Activated CD4-positive, alpha-beta T cell treated with anti-CD3 and anti-CD28 coated beads for 24 hours (primary cell): ENCODE measurements around the gene GPR27.

Source experiments
- DNase-seq, 2 donors: peaks; one replicate each; pipeline ENCODE4 v3.0.0-alpha.2; 2020; ENCODE audit warnings: low read depth in 2 of 2

GPR27 gene, protein sequence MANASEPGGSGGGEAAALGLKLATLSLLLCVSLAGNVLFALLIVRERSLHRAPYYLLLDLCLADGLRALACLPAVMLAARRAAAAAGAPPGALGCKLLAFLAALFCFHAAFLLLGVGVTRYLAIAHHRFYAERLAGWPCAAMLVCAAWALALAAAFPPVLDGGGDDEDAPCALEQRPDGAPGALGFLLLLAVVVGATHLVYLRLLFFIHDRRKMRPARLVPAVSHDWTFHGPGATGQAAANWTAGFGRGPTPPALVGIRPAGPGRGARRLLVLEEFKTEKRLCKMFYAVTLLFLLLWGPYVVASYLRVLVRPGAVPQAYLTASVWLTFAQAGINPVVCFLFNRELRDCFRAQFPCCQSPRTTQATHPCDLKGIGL

DNA sequence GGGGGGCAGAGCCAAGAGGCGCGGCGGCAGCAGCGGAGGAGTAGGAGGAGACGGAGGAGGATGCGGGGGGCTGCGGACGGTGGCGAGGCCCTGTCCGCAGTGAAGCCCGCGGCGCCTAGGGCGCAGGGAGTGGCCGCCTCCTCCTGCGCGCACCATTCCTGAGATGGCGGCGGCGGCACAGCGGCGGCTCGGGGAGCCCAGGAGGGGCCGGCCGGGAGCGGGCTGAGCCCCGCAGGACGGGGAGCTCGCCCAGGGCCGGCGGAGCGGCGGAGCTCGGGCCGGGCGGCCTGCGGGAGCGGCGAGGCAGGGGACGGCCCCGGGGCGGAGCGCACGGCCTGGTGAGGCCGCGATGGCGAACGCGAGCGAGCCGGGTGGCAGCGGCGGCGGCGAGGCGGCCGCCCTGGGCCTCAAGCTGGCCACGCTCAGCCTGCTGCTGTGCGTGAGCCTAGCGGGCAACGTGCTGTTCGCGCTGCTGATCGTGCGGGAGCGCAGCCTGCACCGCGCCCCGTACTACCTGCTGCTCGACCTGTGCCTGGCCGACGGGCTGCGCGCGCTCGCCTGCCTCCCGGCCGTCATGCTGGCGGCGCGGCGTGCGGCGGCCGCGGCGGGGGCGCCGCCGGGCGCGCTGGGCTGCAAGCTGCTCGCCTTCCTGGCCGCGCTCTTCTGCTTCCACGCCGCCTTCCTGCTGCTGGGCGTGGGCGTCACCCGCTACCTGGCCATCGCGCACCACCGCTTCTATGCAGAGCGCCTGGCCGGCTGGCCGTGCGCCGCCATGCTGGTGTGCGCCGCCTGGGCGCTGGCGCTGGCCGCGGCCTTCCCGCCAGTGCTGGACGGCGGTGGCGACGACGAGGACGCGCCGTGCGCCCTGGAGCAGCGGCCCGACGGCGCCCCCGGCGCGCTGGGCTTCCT is at the start of gene GPR27:
TSS of gene GPR27 (plus strand) at position 155 of the 909 bp plus-strand sequence. CDS start at position 350, 195 bp downstream.
- no peak for DNase-seq

DNA sequence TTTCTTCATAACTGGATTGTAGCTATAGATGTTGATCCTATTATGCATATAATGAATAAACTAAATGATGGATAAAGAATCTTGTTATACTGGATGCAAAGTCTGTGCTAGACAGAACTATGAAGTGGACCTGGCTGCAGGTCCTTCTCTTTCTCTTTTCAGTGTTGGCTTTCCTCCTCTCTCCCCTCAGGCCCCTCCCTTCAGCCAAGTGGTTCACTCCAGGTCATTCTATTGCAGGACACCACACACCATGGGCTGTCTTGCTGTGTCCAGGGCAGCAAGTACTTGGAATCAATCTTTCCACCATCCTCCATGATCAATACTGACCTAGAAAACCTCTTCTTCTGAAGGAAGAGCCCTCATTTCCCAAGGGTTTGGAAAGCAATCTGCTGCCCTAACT is 48.7 kb upstream of the GPR27 start:
- no peak for DNase-seq

DNA sequence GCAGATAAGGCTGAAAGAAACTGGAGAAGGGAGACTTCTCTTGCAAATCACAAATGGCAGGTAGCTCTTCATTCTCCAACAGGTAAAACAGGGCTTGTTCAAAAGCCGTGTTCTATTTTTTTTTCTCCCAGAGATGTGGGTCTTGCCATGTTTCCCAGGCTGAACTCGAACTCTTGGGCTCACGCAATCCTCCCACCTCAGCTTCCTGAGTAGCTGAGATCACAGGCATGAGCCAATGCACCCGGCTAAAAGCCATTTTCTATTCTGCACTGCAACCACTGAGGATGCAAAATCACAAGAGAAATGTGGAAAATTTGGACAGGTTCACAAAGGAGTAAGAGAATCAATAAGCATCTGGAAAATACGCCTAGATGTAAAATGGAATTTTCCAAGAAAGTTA is 48.0 kb upstream of the GPR27 start:
- no peak for DNase-seq

DNA sequence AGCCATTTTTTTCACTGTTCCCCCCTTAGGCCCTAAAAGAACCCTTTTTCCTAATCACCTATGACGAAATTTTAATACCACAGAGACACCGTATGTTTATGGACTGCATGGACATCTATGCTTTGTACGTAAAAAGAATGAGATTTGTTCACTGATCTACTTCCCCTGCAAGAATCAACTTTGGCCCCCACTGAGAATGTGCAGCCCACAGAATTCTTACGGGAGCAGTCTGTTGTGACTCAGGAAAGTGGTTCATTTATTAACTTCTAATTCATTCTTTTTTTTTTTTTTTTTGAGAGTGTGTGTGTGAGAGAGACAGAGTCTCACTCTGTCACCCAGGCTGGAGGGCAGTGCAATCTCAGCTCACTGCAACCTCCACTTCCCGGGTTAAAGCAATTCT is 46.1 kb upstream of the GPR27 start:
- no peak for DNase-seq

DNA sequence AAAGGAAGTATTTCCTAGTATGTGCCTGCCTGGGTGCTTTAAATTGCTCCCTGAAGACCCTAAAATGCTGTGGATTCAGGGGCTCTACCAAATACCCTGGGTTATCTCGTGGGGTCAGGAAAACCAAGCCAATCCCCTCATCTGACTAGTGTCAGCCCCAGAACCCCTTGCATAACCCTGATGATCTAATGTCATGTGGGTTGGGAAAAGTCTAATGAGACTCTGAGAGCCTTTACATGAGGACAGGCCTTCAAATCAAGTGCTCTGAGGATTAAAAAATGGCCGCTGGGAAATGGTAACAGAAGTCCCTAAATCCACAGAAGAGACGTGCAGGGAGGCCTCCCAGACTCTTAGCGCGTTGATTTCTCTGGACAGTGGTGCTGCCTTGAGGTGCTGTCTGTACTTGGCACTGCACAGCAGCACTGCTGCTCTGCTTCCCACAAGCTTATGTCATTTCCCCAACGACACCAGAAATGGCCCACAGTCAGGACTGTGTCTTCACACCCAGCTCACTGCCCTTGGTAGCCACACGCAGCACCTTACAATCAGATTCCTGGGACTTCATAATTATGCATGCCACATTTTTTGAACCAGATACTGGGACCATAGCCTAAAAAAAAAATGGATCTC is 45.1 kb upstream of the GPR27 start:
- DNase-seq: no peak

DNA sequence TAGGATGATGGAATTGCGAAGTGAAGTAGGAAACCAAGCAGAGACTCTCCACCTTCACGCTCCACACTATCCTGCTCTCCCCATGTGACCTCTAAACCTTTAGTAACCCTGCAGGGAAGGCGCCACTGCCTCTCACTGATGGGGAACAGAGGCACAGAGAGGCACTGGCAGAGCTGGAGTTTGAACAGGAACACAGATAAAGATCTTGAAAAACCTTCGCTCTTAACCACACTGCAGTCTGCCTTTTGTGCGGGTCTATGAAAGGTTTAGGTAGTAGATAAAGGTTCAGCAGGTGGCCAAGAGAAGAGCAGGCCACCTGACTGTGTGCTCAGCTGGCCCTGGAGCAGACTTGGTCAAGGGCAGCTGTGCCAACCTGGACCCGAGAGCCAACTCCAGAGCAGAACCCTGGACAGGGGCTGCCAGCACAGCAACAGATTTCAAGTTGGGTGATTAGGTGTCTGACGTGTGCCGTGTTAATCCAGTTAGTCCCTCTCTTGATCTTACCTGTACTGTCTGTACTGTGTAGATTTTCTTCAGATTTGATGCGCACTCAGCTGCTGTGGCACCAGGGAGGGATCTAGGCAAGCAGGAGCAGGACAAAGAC is 43.6 kb upstream of the GPR27 start:
- no peak for DNase-seq

DNA sequence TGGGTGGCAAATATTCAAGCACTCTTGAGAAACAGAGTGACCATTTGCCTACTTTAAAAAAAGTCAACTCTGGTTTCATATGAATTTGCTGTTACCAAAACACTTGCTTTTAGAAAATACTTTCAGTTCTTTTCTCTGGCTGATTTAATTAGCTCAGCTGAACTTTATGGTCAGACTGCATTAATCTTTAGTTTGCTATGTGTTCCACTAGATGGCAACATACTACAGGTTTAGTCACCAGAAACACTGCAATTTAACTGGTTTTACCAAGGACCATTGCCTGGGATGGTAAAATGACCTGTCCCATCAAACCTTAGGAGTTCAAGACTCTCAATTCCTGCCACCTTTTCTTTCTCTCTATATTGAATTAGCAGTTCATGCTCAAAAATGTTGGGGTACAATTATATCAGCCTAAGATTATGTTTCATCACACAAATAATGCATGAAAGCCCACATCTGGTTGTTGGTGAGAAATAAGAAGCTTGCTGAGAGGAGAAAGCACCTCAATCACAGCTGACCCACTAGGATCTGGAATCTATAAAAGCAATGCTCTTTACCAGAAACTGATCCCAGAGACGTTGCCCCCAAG is 42.7 kb upstream of the GPR27 start:
- DNase-seq: no peak

DNA sequence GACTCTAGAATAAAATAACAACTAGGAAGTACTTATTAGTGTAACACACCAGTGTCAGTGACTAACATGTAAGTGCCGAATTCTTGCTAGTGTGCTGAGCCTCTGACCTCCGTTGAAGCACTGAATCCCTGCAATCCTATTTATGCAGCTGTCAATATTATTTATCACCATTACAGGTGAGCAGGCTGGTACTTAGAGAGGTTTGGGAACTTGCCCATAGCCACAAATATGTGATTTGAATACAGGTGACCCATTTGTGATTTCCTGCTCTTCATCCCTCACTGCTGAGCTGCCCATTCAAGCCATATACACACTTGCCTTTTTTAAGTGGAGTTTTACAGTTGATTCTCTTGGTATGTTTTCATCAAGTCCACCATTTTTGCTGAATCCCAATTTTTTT is 40.6 kb upstream of the GPR27 start:
- DNase-seq: no peak

DNA sequence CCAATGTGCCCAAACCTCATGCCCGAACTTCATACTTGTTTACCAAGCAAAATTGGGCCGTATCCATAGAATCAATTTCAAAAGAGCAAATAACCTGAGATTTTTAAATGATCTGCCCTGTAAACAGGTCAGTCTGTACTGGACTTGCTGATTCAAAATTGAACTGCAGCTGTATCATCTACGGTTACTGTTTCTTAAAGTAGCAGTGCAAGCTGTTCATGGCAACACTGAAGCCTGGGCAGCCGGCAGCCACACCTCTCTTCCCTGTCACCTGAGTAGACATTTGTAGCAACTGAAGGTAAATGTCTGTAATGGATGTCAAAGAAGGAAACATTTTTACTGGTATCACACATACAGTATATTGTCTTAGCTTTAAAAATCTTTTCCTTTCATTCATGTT is 39.1 kb upstream of the GPR27 start:
- DNase-seq: no peak

DNA sequence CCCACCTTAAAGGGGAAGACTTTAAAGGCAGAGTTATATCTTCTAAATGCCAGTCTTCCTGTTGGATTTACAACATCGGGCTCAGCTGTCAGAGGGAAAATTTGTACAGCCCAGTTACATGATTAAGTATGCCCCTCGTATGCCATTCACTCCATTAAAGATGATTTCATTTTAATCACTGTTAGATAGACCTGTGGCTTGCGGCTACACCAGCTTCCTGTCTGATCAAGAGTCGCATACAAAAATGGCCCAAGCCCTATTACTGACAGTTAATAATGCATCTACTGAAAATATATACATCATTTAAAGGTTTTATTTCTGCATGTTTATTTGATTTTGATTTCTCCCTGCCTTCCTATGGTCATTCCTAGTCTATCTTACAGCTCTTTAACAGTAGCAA is 35.6 kb upstream of the GPR27 start:
- DNase-seq: no peak

DNA sequence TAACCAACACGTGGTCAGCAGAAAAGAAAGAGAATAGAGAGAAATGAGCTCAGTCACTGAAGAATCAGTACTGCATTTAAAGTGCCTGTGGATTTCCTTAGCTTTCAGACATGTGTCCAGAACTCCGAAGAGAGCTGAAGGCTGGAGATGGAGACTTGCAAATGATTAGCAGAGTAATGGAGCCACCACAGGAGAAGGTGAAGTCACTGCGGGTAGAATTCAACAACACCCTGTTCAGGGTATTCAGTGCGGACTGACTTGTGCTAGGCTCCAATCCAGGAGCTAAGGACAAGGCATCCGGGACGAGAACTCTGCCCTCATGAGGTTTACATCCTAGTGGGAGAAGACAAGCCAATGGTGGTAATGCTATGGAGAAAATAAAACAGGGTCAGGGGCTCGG is 32.7 kb upstream of the GPR27 start:
- DNase-seq: no peak

DNA sequence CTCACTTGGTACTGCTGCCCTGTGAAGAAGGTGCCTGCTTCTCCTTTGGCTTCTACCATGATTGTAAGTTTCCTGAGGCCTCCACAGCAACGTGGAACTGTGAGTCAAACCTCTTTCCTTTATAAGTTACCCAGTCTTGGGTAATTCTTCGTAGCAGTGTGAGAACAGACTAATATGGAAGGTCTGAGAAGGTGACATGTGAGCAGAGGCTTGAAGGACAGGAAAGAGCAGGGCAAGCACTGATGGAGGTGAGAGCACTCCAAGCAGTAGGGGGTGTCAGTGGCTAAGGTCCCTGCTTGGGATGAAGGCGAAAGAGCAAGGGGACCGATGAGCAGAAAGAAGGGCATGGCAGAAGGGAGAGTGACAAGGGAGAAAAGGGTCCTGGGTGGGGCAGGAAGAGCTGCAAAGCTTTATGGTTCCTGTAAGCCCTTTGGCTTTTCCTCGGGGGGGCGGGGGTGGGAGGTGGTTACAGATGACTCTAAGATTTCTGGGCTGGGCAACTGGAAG is 32.0 kb upstream of the GPR27 start:
- DNase-seq: no peak

DNA sequence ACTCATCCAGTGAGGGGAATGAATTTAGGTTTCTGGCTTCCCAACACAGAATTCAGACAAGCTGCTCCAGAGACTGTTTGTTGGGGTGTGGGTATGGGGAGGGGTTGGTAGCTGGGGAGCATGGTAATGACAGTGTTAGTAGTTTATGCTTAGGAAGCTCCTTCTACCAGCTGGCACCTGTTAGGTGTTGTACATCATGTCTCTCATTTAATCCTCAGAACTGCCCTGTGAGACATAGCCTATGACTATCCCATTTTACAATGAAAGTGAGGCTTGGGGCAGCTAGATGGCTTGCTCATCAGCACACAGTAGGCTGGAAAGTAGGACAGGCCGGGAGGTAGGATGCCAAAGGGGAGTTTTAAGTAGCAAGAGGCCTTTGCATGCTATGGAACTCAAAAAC is 31.0 kb upstream of the GPR27 start:
- no peak for DNase-seq

DNA sequence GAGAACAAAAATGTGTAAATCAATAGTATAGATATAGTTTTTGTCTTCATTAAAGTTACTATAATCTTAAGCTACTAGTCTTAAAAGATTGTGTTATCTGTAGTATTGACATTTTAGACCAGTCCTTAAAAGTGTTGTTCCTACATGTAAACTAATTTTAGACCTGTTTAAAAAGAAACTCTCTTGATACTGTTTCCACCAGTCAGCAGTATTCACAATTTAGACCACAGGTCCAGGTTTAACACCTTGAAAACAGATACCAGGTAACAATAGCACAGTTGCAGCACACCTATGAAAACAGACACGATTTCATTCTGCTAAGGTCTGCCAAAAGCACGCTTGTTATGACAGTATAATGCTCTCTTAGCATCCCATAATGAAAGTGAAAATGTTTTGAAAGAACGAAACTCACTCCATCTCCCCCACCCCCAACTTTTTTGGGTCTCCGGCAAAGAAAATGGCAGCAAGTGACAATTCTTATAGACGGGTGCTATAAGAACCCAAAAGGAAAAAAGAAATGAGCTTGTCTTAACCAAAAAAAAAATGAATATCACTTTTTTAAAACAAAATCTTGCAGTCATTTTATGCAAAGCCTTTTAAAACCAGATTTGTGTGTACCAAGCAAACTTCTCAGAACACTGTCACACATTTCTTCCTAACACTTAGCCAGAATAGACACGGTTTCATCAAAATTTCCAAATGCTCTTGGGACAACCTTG is 30.0 kb upstream of the GPR27 start:
- no peak for DNase-seq

DNA sequence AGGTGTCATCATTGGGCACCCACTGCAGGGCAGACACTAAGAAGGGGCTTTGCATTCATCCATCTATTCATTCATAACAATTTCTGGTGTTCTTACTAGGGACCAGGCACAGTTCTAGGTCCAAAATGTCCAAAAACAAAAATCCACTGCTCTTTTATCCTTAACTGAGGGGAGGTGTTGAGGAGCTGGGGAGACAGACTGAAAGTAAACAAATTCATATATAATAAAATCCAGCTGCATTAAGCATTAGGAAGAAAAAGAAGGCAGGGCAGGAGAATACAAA is 29.5 kb upstream of the GPR27 start:
- no peak for DNase-seq

DNA sequence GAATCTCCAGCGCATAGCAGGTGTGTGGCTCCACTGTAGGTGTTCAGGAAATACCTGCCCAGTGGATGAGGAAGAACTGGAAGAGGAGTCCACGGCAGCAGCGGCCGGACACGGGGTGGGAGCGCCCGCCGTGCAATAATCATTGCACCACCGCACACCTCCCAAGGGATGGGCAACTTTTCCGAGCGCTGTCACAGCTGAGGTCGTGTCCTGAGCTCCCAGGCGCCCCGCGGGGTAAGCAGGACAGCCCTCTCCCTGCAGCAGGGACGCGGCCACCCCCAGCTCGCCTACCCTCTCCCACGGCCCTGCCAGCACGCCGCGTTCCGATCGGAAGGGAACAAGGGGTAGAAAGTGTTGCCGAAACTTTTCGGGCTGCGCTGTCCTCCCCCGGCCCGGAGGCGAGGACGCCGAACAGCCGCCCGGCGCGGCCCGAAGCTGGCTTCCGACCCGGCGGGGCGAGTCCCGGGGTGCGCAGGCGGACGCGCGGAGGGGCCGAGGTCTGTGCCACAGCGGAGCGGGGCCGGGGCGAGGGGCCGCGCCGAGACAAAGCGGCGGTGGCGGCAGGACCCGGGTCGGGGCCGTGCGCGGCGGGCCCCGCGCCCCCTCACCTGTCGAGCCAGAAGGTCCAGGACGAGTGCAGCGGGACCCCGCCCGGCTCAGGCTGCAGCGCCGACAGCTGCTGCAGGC is 28.9 kb upstream of the GPR27 start:
- DNase-seq: no peak

DNA sequence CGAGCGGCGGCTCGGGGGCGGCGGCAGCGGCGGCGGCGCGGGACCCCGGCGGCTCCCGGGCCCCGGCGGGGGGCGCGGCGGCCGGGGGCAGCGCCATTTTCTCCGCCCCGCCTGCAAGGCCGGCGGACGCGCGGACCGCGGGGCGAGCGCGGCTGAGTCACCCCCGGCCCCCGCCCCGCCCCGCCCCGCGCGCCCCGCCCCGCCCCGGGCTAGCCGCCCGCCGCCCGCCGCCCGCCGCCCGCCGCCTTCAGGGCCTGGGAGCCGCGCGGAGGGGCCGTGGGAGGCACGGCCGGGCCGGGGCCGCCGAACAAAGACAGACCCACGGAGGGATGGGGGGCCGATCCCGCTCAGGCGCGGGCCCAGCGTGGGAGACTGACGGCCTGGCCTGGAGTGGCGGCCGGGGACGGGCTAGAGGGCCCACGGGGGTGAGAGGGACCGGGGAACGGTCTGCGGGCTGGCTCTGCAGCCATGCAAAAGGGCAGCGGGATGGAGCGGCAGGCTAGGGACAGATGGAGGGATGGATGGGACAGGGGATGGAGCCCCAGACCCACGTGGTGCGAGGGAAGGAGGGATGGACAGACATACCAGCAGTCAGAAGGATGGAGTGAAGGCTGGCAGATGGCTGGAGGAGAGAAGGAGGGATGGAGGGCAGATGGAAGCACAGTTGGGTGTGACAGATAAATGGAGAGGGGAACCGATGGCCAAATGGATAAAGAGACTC is 28.2 kb upstream of the GPR27 start, which contains the start of gene EIF4E3:
TSS of gene EIF4E3 (minus strand) at position 132 of the 721 bp plus-strand sequence. CDS start at position 97, 35 bp downstream.
- DNase-seq: no peak

DNA sequence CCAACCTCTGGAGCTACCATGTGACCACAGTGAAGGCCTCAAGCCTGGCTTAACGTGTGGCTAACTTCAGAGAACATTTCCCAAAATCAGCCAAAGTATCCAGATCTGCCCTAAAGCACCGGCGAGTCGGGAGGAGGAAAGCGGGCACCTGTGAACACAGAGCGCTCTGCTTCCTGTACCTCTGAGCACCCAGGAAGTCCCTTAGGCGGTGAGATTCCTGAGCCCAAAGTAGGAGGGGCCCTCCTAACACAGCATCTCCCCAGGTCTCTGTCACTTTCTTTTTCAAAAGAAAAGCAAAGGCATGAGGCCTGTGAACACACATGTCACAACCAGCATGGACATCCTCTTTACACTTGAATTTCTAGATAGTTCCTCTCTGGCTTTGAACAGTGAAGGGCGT is 27.5 kb upstream of the GPR27 start:
- DNase-seq: no peak

DNA sequence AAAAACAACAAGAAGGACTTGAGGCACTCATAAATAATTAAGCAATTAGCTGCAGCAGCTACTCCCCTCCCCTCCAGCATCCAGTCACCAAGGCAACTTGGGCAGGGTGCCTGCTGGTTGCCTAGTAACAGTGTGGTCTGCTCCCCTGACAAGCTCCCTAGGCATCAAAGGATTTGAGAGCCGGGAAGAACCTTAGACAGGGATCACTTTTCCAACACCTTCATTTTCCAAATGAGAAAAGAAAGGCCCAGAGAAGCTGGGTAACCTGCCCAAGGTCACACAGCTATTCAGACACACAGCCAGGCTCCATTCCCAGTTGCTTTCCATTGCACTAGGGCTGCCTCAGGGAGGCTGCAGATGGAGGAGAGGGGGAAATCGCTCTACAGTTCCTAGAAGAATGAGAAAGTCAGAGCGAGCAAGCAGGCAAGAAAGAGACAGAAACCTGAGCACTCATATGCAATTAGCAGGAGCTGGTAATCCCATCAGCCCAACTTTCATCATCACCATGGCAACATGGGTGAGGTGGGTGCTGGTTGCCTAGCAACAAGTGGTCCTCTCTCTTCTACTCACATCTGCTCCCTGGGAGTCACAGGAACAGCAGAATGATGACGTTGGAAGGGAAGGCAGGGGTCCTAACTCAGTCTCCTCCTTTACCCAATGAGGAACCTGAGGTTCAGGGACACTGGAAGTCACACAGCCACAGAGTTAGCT is 24.9 kb upstream of the GPR27 start:
- no peak for DNase-seq
